ENCODE measurements around the gene CTSS.
A peak's percentile ranks its signal among the peaks of the same experiment; 100 is the strongest.

The CTSS gene

GRCh38 chr1:150695561-150695960 is 70.0 kb downstream of the CTSS start:
- Mint-ChIP-seq H3K27me3 (no peaks in the 10 kb centered on the region), H3K36me3 (peaks cover 11% of the 10 kb centered on the region), H3K9me3 (no peaks in the 10 kb centered on the region), H3K4me1 (peaks cover 55% of the 10 kb centered on the region), H3K27ac (peak overlapping the region; percentile 14), H3K4me3 (peak overlapping the region; percentile 43)

- no peak overlapping the region for H3K4me3 Mint-ChIP-seq
- no peak overlapping the region for H3K27ac Mint-ChIP-seq
- H3K9me3 Mint-ChIP-seq: no peaks in the 10 kb centered on the region
- peaks cover 59% of the 10 kb centered on the region for H3K4me1 Mint-ChIP-seq
- no peaks in the 10 kb centered on the region for H3K27me3 Mint-ChIP-seq
- H3K36me3 Mint-ChIP-seq: peaks cover 15% of the 10 kb centered on the region
These were observed 72.9 kb downstream of the CTSS start for GRCh38 chr1:150692720-150693119.

GRCh38 chr1:150688763-150689162 is 76.8 kb downstream of the CTSS start:
- Mint-ChIP-seq H3K4me1 (peaks cover 33% of the 10 kb centered on the region), H3K36me3 (peaks cover 12% of the 10 kb centered on the region), H3K27me3 (no peaks in the 10 kb centered on the region), H3K27ac (peak overlapping the region; percentile 31), H3K9me3 (no peaks in the 10 kb centered on the region), H3K4me3 (no peak overlapping the region)

GRCh38 chr1:150686275-150686674 is 79.3 kb downstream of the CTSS start:
- no peaks in the 10 kb centered on the region for H3K9me3 Mint-ChIP-seq
- H3K4me3 Mint-ChIP-seq: no peak overlapping the region
- no peaks in the 10 kb centered on the region for H3K27me3 Mint-ChIP-seq
- no peak overlapping the region for H3K27ac Mint-ChIP-seq
- peaks cover 27% of the 10 kb centered on the region for H3K4me1 Mint-ChIP-seq
- peaks cover 9% of the 10 kb centered on the region for H3K36me3 Mint-ChIP-seq

GRCh38 chr1:150683914-150684313 is 81.7 kb downstream of the CTSS start:
- Mint-ChIP-seq H3K9me3 (no peaks in the 10 kb centered on the region), H3K36me3 (peaks cover 14% of the 10 kb centered on the region)

More at GRCh38 chr1:150683914-150684313, 81.7 kb downstream of the CTSS start:
- H3K27ac Mint-ChIP-seq: no peak overlapping the region
- no peaks in the 10 kb centered on the region for H3K27me3 Mint-ChIP-seq
- H3K4me1 Mint-ChIP-seq: peaks cover 21% of the 10 kb centered on the region
- no peak overlapping the region for H3K4me3 Mint-ChIP-seq

All from activated naive CD4-positive, alpha-beta T cell treated with anti-CD3 and anti-CD28 coated beads, Interleukin-2, amount 50 U/mL, for 24 hours (primary cell).